ENCODE data around the gene RALGAPA2.

GRCh38 chr20:20695250-20695816 is 17.1 kb downstream of the RALGAPA2 start:
- TF ChIP-seq CTCF (IDR thresholded peaks at IDR 0.05) (no peak), POLR2A (IDR thresholded peaks at IDR 0.05) (no peak)

Measured in thyroid gland (tissue), 4 donors.